ENCODE measurements around the gene SLC25A21. TPM values are rescaled to one million over a fixed set of nuclear protein-coding genes. Genes with fewer than 3 reads are reported as not detected.
"Not testable (repeated sequence)": the region's sequence is repeated elsewhere in the genome, so short reads cannot be mapped to it uniquely, and the experiment has no call there.

SLC25A21 gene
- not detected for polyA plus RNA-seq (2012; ENCODE audit: insufficient read depth, insufficient read length)

- H3K4me3 ChIP-seq (ENCODE audit: low read length): no peak within 1 kb of the TSS
- no peak for DNase-seq (ENCODE audit: low read depth, low spot score)
Measured at GRCh38 chr14:37172024-37172869, at the start of gene SLC25A21. Gene SLC25A21, minus strand, starts transcription at chr14:37172606.

GRCh38 chr14:37221073-37221472 lies 48.7 kb upstream of the SLC25A21 start:
- DNase-seq (ENCODE audit: low read depth, low spot score): no peak
- no peak overlapping the region for H3K4me3 ChIP-seq (ENCODE audit: low read length)

GRCh38 chr14:37215345-37215744 lies 42.9 kb upstream of the SLC25A21 start:
- DNase-seq (ENCODE audit: low read depth, low spot score): no peak
- H3K4me3 ChIP-seq (ENCODE audit: low read length): no peak overlapping the region

- H3K4me3 ChIP-seq (ENCODE audit: low read length): no peak overlapping the region
- no peak for DNase-seq (ENCODE audit: low read depth, low spot score)
Measured at GRCh38 chr14:37213016-37213415, 40.6 kb upstream of the SLC25A21 start.

- no peak for DNase-seq (ENCODE audit: low read depth, low spot score)
- no peak overlapping the region for H3K4me3 ChIP-seq (ENCODE audit: low read length)
Measured at GRCh38 chr14:37210448-37210847, 38.0 kb upstream of the SLC25A21 start.

GRCh38 chr14:37209617-37210016 lies 37.2 kb upstream of the SLC25A21 start:
- DNase-seq (ENCODE audit: low read depth, low spot score): not testable (repeated sequence)

GRCh38 chr14:37205623-37206605 lies 33.5 kb upstream of the SLC25A21 start:
- not testable (repeated sequence) for H3K4me3 ChIP-seq (ENCODE audit: low read length); DNase-seq (ENCODE audit: low read depth, low spot score)

More at GRCh38 chr14:37209617-37210016, 37.2 kb upstream of the SLC25A21 start:
- H3K4me3 ChIP-seq (ENCODE audit: low read length): not testable (repeated sequence)

GRCh38 chr14:37203423-37203822 lies 31.0 kb upstream of the SLC25A21 start:
- DNase-seq (ENCODE audit: low read depth, low spot score): no peak
- no peak overlapping the region for H3K4me3 ChIP-seq (ENCODE audit: low read length)

- DNase-seq (ENCODE audit: low read depth, low spot score): no peak
- H3K4me3 ChIP-seq (ENCODE audit: low read length): no peak overlapping the region
Measured at GRCh38 chr14:37202812-37203211, 30.4 kb upstream of the SLC25A21 start.

- DNase-seq (ENCODE audit: low read depth, low spot score): no peak
- no peak overlapping the region for H3K4me3 ChIP-seq (ENCODE audit: low read length)
Measured at GRCh38 chr14:37202265-37202664, 29.9 kb upstream of the SLC25A21 start.

- DNase-seq (ENCODE audit: low read depth, low spot score): no peak
Measured at GRCh38 chr14:37201724-37202123, 29.3 kb upstream of the SLC25A21 start.

GRCh38 chr14:37198907-37199306 lies 26.5 kb upstream of the SLC25A21 start:
- DNase-seq (ENCODE audit: low read depth, low spot score): no peak
- H3K4me3 ChIP-seq (ENCODE audit: low read length): no peak overlapping the region

More at GRCh38 chr14:37201724-37202123, 29.3 kb upstream of the SLC25A21 start:
- H3K4me3 ChIP-seq (ENCODE audit: low read length): no peak overlapping the region

GRCh38 chr14:37198273-37198598 lies 25.8 kb upstream of the SLC25A21 start:
- DNase-seq (ENCODE audit: low read depth, low spot score): no peak
- no peak overlapping the region for H3K4me3 ChIP-seq (ENCODE audit: low read length)

- H3K4me3 ChIP-seq (ENCODE audit: low read length): no peak within 1 kb of the TSS
- DNase-seq (ENCODE audit: low read depth, low spot score): no peak
Measured at GRCh38 chr14:37197421-37198272, 25.2 kb upstream of the SLC25A21 start, which contains the start of gene MIPOL1. Gene MIPOL1, plus strand, starts transcription at chr14:37197937. Its CDS starts 49,952 bp downstream, at chr14:37247889.

GRCh38 chr14:37196604-37197420 lies 24.4 kb upstream of the SLC25A21 start:
- H3K4me3 ChIP-seq (ENCODE audit: low read length): no peak overlapping the region
- DNase-seq (ENCODE audit: low read depth, low spot score): no peak

- no peak for DNase-seq (ENCODE audit: low read depth, low spot score)
- H3K4me3 ChIP-seq (ENCODE audit: low read length): no peak overlapping the region
Measured at GRCh38 chr14:37195327-37195726, 22.9 kb upstream of the SLC25A21 start.

- no peak for DNase-seq (ENCODE audit: low read depth, low spot score)
- no peak overlapping the region for H3K4me3 ChIP-seq (ENCODE audit: low read length)
Measured at GRCh38 chr14:37194698-37195097, 22.3 kb upstream of the SLC25A21 start.

- H3K4me3 ChIP-seq (ENCODE audit: low read length); DNase-seq (ENCODE audit: low read depth, low spot score): not testable (repeated sequence)
Measured at GRCh38 chr14:37189733-37190132, 17.3 kb upstream of the SLC25A21 start.

Data from Jurkat, Clone E6-1 (cell line).